Endodermal cell (in vitro differentiated cells): ENCODE results near the gene SLC25A43. TPM values are rescaled to one million over a fixed set of nuclear protein-coding genes. Genes with fewer than 3 reads are reported as not detected.
"Not testable (repeated sequence)": the region's sequence is repeated elsewhere in the genome, so short reads cannot be mapped to it uniquely, and the experiment has no call there.

Source experiments
- DNase-seq: peaks from one replicate; pipeline ENCODE4 v3.0.0-alpha.2; 2017
- H3K27ac ChIP-seq: 2 replicates; pipeline ENCODE4 v1.5.1; 2013; ENCODE audit warnings: mild to moderate bottlenecking, low read depth, low read length, moderate library complexity
- H3K27me3 ChIP-seq: 2 replicates; pipeline ENCODE4 v1.6.1; 2013; ENCODE audit warnings: mild to moderate bottlenecking, low read length, moderate library complexity; ENCODE audit not compliant: insufficient read depth, control insufficient read depth, poor library complexity, severe bottlenecking
- H3K36me3 ChIP-seq: 2 replicates; pipeline ENCODE4 v1.7.0; 2013; ENCODE audit warnings: mild to moderate bottlenecking, low read length, moderate library complexity; ENCODE audit not compliant: control insufficient read depth, insufficient read depth
- H3K4me1 ChIP-seq: one replicate; pipeline ENCODE4 v1.7.0; 2013; ENCODE audit warnings: low read length; ENCODE audit not compliant: control insufficient read depth, insufficient read depth
- H3K4me3 ChIP-seq: 2 replicates; pipeline ENCODE4 v1.5.1; 2013; ENCODE audit warnings: mild to moderate bottlenecking, low read length, moderate library complexity
- H3K9ac ChIP-seq: 2 replicates; pipeline ENCODE4 v1.6.1; 2013; ENCODE audit warnings: mild to moderate bottlenecking, low read length, moderate library complexity; ENCODE audit not compliant: poor library complexity, severe bottlenecking; ENCODE audit errors: extremely low read depth
- H3K9me3 ChIP-seq: 2 replicates; pipeline ENCODE4 v1.6.1; 2013; ENCODE audit warnings: mild to moderate bottlenecking, low read length, moderate library complexity; ENCODE audit not compliant: control insufficient read depth
- H3K27ac Mint-ChIP-seq: 2 replicates; pipeline ENCODE4 v1.8.0; 2020; ENCODE audit warnings: mixed read lengths
- H3K27me3 Mint-ChIP-seq: 2 replicates; pipeline ENCODE4 v1.8.0; 2021; ENCODE audit warnings: mild to moderate bottlenecking, mixed read lengths; ENCODE audit not compliant: insufficient read depth
- H3K36me3 Mint-ChIP-seq: 2 replicates; pipeline ENCODE4 v1.8.0; 2020; ENCODE audit warnings: low read depth, mixed read lengths
- H3K4me1 Mint-ChIP-seq: 2 replicates; pipeline ENCODE4 v1.8.0; 2020; ENCODE audit warnings: mixed read lengths
- H3K4me3 Mint-ChIP-seq: 2 replicates; pipeline ENCODE4 v1.8.0; 2020; ENCODE audit warnings: mild to moderate bottlenecking, moderate library complexity, mixed read lengths
- H3K9me3 Mint-ChIP-seq: 2 replicates; pipeline ENCODE4 v1.8.0; 2020; ENCODE audit warnings: mild to moderate bottlenecking, mixed read lengths
- CTCF ChIP-seq: fragments of 200-600 bp; sonication (generic); conservative IDR thresholded peaks from 2 replicates; pipeline ENCODE4 v1.5.0; 2021; ENCODE audit warnings: antibody characterized with exemption, mild to moderate bottlenecking
- WGBS, 2 experiments: methylation state at CpG; one replicate each; pipeline versions ENCODE4 v1.1.5 to v1.1.7; 2013; ENCODE audit warnings: missing lambda C conversion rate in 2 of 2, mixed read lengths in 1 of 2; ENCODE audit not compliant: insufficient coverage in 1 of 2, insufficient read length in 1 of 2; 5-methylcytosine and 5-hydroxymethylcytosine counted together
- total RNA-seq, 2 donors: library from RNA; stranded (reverse); fragmentation: NEBNext Ultra II Directional in 1 of 2; extraction: Animal tissue kit (Norgen Biotek cat#: 25700) in 1 of 2; gene quantifications; 2 replicates in 1 of 2; 3 replicates in 1 of 2; pipeline ENCODE4 v1.2.1, GENCODE V29; 2021

The SLC25A43 gene
- total RNA-seq, 2 donors from 2014 or later = 4.4 to 4.9 TPM

GRCh38 chrX:119363391-119363790, 35.7 kb upstream of the SLC25A43 start:
- Histone ChIP-seq H3K4me3 (no peak overlapping the region), H3K9me3 (no peaks in the 10 kb centered on the region), H3K4me1 (no peaks in the 10 kb centered on the region), H3K27ac (no peak overlapping the region), H3K36me3 (no peaks in the 10 kb centered on the region), H3K9ac (no peak overlapping the region), H3K27me3 (no peaks in the 10 kb centered on the region)
- WGBS, 2 experiments = 91% methylated on average over 5 of the region's 6 CpGs; no CpG with 5 or more reads in 1 of the 2 experiments
- no peak for DNase-seq
- Mint-ChIP-seq H3K36me3 (no peaks in the 10 kb centered on the region), H3K27ac (no peak overlapping the region), H3K9me3 (peaks cover 62% of the 10 kb centered on the region), H3K4me1 (no peaks in the 10 kb centered on the region), H3K27me3 (no peaks in the 10 kb centered on the region), H3K4me3 (no peak overlapping the region)
- no peak for TF ChIP-seq CTCF

GRCh38 chrX:119371861-119372260, 27.3 kb upstream of the SLC25A43 start:
- H3K4me1 ChIP-seq, H3K27me3 Mint-ChIP-seq, H3K27ac Mint-ChIP-seq, H3K4me3 Mint-ChIP-seq, H3K4me1 Mint-ChIP-seq, H3K9ac ChIP-seq, H3K36me3 Mint-ChIP-seq, H3K27ac ChIP-seq, H3K36me3 ChIP-seq, H3K9me3 ChIP-seq, DNase-seq, H3K4me3 ChIP-seq, H3K27me3 ChIP-seq: not testable (repeated sequence)
- WGBS, 2 experiments = 81% methylated on average over 2 of the region's 2 CpGs; no CpG with 5 or more reads in 1 of the 2 experiments
- peaks cover 34% of the 10 kb centered on the region for H3K9me3 Mint-ChIP-seq

GRCh38 chrX:119374736-119375135, 24.4 kb upstream of the SLC25A43 start:
- no peak overlapping the region for H3K27ac Mint-ChIP-seq
- Histone ChIP-seq H3K4me3 (no peak overlapping the region), H3K9me3 (no peaks in the 10 kb centered on the region), H3K36me3 (no peaks in the 10 kb centered on the region), H3K27ac (no peak overlapping the region), H3K4me1 (no peaks in the 10 kb centered on the region), H3K9ac (no peak overlapping the region), H3K27me3 (no peaks in the 10 kb centered on the region)
- 63 to 76% methylated on average over 2 of the region's 2 CpGs for WGBS, 2 experiments
- DNase-seq = no peak
- H3K27me3 Mint-ChIP-seq = no peaks in the 10 kb centered on the region
- no peaks in the 10 kb centered on the region for H3K36me3 Mint-ChIP-seq
- no peaks in the 10 kb centered on the region for H3K4me1 Mint-ChIP-seq
- no peak overlapping the region for H3K4me3 Mint-ChIP-seq
- no peak for TF ChIP-seq CTCF
- peaks cover 47% of the 10 kb centered on the region for H3K9me3 Mint-ChIP-seq

GRCh38 chrX:119375561-119375960, 23.6 kb upstream of the SLC25A43 start:
- H3K27me3 Mint-ChIP-seq = no peaks in the 10 kb centered on the region

More at GRCh38 chrX:119375561-119375960, 23.6 kb upstream of the SLC25A43 start:
- Histone ChIP-seq H3K36me3 (no peaks in the 10 kb centered on the region), H3K9me3 (no peaks in the 10 kb centered on the region), H3K9ac (no peak overlapping the region), H3K27me3 (no peaks in the 10 kb centered on the region), H3K4me1 (no peaks in the 10 kb centered on the region), H3K4me3 (no peak overlapping the region), H3K27ac (no peak overlapping the region)
- H3K27ac Mint-ChIP-seq = no peak overlapping the region
- DNase-seq = no peak
- no peaks in the 10 kb centered on the region for H3K36me3 Mint-ChIP-seq
- TF ChIP-seq CTCF = no peak
- WGBS, 2 experiments = 80 to 94% methylated on average over 1 to 3 of the region's 3 CpGs
- H3K4me3 Mint-ChIP-seq = no peak overlapping the region
- H3K4me1 Mint-ChIP-seq = no peaks in the 10 kb centered on the region
- H3K9me3 Mint-ChIP-seq = peaks cover 46% of the 10 kb centered on the region
